ENCODE measurements around the gene CCL22. TPM values are rescaled to one million over a fixed set of nuclear protein-coding genes. Genes with fewer than 3 reads are reported as not detected.

Gene CCL22
- total RNA-seq, 4 donors from 2014 or later = 0.09 to 1.6 (median 0.38) TPM

DNA sequence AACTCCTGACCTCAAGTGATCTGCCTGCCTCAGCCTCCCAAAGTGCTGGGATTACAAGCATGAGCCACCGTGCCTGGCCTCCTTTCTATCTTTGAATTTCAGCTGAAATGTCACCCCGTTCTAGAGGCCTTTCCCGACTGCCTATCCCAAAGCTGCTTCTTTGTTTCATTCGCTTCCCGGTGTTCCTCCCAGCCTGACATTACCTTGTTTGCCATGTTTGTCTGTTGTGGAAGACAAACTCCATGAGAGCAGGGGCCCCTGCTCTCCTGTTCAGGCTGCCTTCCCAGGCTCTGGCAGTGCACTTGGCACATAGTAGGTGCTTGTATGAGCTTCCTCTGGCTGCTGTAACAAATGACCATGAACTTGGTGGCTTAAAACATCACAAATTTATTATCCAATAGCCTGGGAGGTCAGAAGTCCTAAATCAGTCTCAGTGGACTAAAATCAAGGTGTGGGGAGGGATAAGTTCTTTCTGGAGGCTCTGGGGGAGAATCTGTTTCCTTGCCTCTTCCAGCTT is 2.6 kb upstream of the CCL22 start:
- H3K4me3 ChIP-seq = no peak overlapping the region
- peaks cover 0 to 25% (median 7%) of the 10 kb centered on the region in 3 donors for H3K4me1 ChIP-seq
- H3K27me3 ChIP-seq = peaks cover 0 to 8% (median 0%) of the 10 kb centered on the region in 4 donors
- no peak overlapping the region for H3K27ac ChIP-seq
- DNase-seq = no peak
- no peak for TF ChIP-seq POLR2A (IDR thresholded peaks at IDR 0.05)
- TF ChIP-seq CTCF (IDR thresholded peaks at IDR 0.05) = no peak
- intact Hi-C loops (cut with DNase I) = no loop called here
- no peaks in the 10 kb centered on the region for H3K9me3 ChIP-seq
- 89 to 92% methylated on average over 5 of the region's 5 CpGs for WGBS, 2 donors
- H3K36me3 ChIP-seq = no peaks in the 10 kb centered on the region

GRCh38 chr16:57356547-57356946 is 2.0 kb upstream of the CCL22 start:
- intact Hi-C loops (cut with DNase I) = no loop called here
- WGBS, 2 donors = 82 to 100% methylated on average over 3 to 4 of the region's 4 CpGs
- no peaks in the 10 kb centered on the region for H3K9me3 ChIP-seq

GRCh38 chr16:57357330-57358085 is 1.1 kb upstream of the CCL22 start:
- no peak overlapping the region for H3K4me3 ChIP-seq
- intact Hi-C loops (cut with DNase I) = no loop called here
- no peak for TF ChIP-seq POLR2A (IDR thresholded peaks at IDR 0.05)
- TF ChIP-seq CTCF (IDR thresholded peaks at IDR 0.05) = no peak
- 87% methylated on average over 9 of the region's 9 CpGs for WGBS, 2 donors
- DNase-seq = no peak
- H3K9me3 ChIP-seq = no peaks in the 10 kb centered on the region
- H3K36me3 ChIP-seq = no peaks in the 10 kb centered on the region
- peaks cover 6 to 35% (median 13%) of the 10 kb centered on the region in 3 donors for H3K4me1 ChIP-seq
- H3K27me3 ChIP-seq = peaks cover 0 to 3% (median 0%) of the 10 kb centered on the region in 4 donors
- no peak overlapping the region for H3K27ac ChIP-seq

More at GRCh38 chr16:57356547-57356946, 2.0 kb upstream of the CCL22 start:
- Histone ChIP-seq H3K4me1 (peaks cover 2 to 31% (median 10%) of the 10 kb centered on the region in 3 donors), H3K36me3 (no peaks in the 10 kb centered on the region), H3K27ac (no peak overlapping the region), H3K4me3 (no peak overlapping the region), H3K27me3 (peaks cover 0 to 8% (median 0%) of the 10 kb centered on the region in 4 donors)
- DNase-seq = no peak
- no peak for TF ChIP-seq POLR2A (IDR thresholded peaks at IDR 0.05)
- TF ChIP-seq CTCF (IDR thresholded peaks at IDR 0.05) = no peak

DNA sequence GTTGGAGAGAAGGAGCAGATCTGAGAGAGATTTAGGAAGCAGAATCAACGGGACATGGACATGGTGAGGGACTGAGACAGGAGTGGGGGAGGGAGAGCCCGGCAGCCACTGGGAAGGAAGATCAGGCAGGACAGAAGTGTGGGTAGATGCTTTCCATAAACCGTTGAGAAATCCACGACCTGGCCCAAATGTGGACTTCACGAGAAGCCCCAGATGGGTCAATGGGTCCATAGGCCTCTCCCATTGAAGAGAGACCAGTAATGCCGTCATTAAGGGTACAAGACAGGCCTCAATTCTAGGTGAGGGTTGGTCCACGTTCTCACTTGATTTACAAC is 530 bp upstream of the CCL22 start:
- no peak for DNase-seq
- TF ChIP-seq CTCF (IDR thresholded peaks at IDR 0.05) (no peak), POLR2A (IDR thresholded peaks at IDR 0.05) (no peak)
- no peaks in the 10 kb centered on the region for H3K9me3 ChIP-seq
- intact Hi-C loops (cut with DNase I) = no loop called here
- 79 to 86% methylated on average over 7 of the region's 7 CpGs for WGBS, 2 donors
- no peak overlapping the region for H3K27ac ChIP-seq
- H3K4me3 ChIP-seq = no peak overlapping the region
- no peaks in the 10 kb centered on the region for H3K36me3 ChIP-seq
- H3K27me3 ChIP-seq = no peaks in the 10 kb centered on the region
- H3K4me1 ChIP-seq = peaks cover 6 to 37% (median 13%) of the 10 kb centered on the region in 3 donors

- no peak overlapping the region for H3K4me3 ChIP-seq
- TF ChIP-seq POLR2A (IDR thresholded peaks at IDR 0.05) (no peak), CTCF (IDR thresholded peaks at IDR 0.05) (no peak)
- no peaks in the 10 kb centered on the region for H3K9me3 ChIP-seq
- H3K27ac ChIP-seq = no peak overlapping the region
- no peak for DNase-seq
- intact Hi-C loops (cut with DNase I) = no loop called here
- H3K36me3 ChIP-seq = no peaks in the 10 kb centered on the region
- no peaks in the 10 kb centered on the region for H3K27me3 ChIP-seq
- 52 to 71% methylated on average over 2 to 13 of the region's 16 CpGs for WGBS, 2 donors
- peaks cover 6 to 31% (median 8%) of the 10 kb centered on the region in 3 donors for H3K4me1 ChIP-seq
Observed at GRCh38 chr16:57360321-57360935, 1.8 kb downstream of the CCL22 start.
